ENCODE data around the gene MYF6. TPM values are rescaled to one million over a fixed set of nuclear protein-coding genes. Genes with fewer than 3 reads are reported as not detected.

The MYF6 gene
- total and polyA plus RNA-seq, 10 donors, result 0.03 to 0.04 TPM; not detected in 8

DNA sequence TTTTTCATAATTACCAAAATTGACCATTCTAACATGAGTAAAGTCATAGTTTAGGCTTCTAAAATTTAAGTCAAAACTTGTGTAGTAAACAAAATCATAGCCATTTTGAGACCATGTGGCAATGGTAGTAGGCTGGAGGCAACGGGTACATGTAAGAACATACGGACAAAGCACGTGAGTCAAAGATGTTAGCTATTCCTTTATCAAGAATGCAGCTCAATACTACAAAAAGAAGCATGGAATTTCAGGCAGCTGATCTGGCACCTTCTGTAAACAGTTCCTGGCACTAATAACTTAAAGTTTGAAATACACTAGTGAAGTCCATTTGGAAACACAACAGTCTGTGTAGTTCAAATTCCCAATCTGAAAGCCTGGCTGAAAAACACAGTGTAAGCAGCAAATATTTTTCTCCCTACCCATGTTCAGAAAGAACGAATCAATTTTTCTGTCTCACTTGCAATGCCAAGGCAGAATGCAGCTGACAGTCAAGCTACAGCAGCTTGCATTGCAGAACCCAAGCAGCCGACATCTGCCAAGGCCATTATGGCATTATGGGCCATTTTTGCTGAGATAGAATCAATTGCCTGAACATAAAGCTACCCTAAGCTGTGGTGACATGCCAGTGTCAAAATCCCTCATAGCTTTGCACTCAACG, 38.5 kb downstream of the MYF6 start:
- no peaks in the 10 kb centered on the region for H3K36me3 ChIP-seq
- no peaks in the 10 kb centered on the region for H3K4me1 ChIP-seq
- no peaks in the 10 kb centered on the region for H3K9me3 ChIP-seq
- 70 to 79% (median 72%) methylated on average over 6 of the region's 6 CpGs for WGBS, 5 donors
- TF ChIP-seq POLR2A (IDR thresholded peaks at IDR 0.05), result no peak
- no peak for TF ChIP-seq POLR2AphosphoS5 (IDR thresholded peaks at IDR 0.05)
- no peaks in the 10 kb centered on the region for H3K27me3 ChIP-seq (replicated peaks in 1 of 7)
- no peak for DNase-seq
- no peak overlapping the region for H3K4me3 ChIP-seq
- intact Hi-C loops (cut with DNase I; ENCODE audit: low total_unique reads), result no loop called here
- H3K27ac ChIP-seq, result no peak overlapping the region

DNA sequence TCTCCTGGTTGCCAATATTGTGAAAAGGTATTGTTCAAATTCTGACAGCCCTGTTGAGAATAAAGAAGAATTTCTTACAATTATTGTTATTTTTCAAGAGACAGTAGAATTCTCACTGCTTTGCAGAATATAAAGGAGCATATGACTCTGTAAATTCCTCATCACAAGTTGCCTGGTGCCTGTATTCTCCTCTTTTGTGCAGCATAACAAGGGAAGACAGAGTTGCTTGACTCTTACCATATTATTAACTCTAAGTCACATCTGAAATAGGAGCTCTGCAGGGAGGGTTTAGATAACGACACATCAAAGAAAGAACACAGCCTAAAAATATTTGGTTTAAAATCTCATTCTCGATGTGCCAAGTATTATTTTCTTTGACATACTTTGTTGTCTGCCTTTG, 40.4 kb downstream of the MYF6 start:
- no peaks in the 10 kb centered on the region for H3K36me3 ChIP-seq
- intact Hi-C loops (cut with DNase I; ENCODE audit: low total_unique reads), result no loop called here
- H3K9me3 ChIP-seq, result no peaks in the 10 kb centered on the region
- no peak overlapping the region for H3K27ac ChIP-seq
- H3K4me1 ChIP-seq, result no peaks in the 10 kb centered on the region
- no peak overlapping the region for H3K4me3 ChIP-seq
- WGBS, 5 donors, result 75 to 84% (median 78%) methylated on average over 2 of the region's 2 CpGs
- no peak for TF ChIP-seq POLR2A (IDR thresholded peaks at IDR 0.05)
- TF ChIP-seq, protein P1, sequence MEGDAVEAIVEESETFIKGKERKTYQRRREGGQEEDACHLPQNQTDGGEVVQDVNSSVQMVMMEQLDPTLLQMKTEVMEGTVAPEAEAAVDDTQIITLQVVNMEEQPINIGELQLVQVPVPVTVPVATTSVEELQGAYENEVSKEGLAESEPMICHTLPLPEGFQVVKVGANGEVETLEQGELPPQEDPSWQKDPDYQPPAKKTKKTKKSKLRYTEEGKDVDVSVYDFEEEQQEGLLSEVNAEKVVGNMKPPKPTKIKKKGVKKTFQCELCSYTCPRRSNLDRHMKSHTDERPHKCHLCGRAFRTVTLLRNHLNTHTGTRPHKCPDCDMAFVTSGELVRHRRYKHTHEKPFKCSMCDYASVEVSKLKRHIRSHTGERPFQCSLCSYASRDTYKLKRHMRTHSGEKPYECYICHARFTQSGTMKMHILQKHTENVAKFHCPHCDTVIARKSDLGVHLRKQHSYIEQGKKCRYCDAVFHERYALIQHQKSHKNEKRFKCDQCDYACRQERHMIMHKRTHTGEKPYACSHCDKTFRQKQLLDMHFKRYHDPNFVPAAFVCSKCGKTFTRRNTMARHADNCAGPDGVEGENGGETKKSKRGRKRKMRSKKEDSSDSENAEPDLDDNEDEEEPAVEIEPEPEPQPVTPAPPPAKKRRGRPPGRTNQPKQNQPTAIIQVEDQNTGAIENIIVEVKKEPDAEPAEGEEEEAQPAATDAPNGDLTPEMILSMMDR (IDR thresholded peaks at IDR 0.05 in 8 of 11, conservative IDR thresholded peaks at IDR 0.05 in 3 of 11), result no peak
- no peak for TF ChIP-seq POLR2AphosphoS5 (IDR thresholded peaks at IDR 0.05)
- DNase-seq, result no peak
- no peaks in the 10 kb centered on the region for H3K27me3 ChIP-seq (replicated peaks in 1 of 7)

DNA sequence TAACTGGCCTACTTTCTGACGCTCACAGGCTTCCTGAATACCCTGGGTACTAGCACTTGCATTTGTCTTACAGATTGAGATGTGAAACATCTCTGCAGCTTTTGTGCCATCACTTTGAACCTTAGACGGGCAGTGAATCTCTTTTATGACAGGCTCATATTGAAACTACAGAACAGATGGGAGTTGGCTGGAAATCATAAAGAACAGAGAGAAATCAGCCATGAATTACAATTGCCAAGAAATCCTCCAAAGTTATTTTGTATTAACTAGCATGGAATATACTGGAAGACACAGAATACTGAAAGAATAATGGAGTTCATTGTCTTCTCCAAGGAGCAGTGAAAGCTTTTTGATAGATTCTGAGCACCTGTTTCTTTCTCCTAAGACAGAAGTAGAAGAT, 42.0 kb downstream of the MYF6 start:
- no peaks in the 10 kb centered on the region for H3K27me3 ChIP-seq (replicated peaks in 1 of 7)
- DNase-seq, result no peak
- H3K36me3 ChIP-seq, result no peaks in the 10 kb centered on the region
- no peaks in the 10 kb centered on the region for H3K9me3 ChIP-seq
- WGBS, 5 donors, result 76 to 90% (median 81%) methylated on average over 2 of the region's 2 CpGs
- H3K27ac ChIP-seq, result no peak overlapping the region
- TF ChIP-seq POLR2AphosphoS5 (IDR thresholded peaks at IDR 0.05) (no peak), POLR2A (IDR thresholded peaks at IDR 0.05) (no peak)
- TF ChIP-seq, protein P1 (IDR thresholded peaks at IDR 0.05 in 8 of 11, conservative IDR thresholded peaks at IDR 0.05 in 3 of 11), result no peak
- H3K4me3 ChIP-seq, result no peak overlapping the region
- intact Hi-C loops (cut with DNase I; ENCODE audit: low total_unique reads), result no loop called here
- H3K4me1 ChIP-seq, result no peaks in the 10 kb centered on the region

DNA sequence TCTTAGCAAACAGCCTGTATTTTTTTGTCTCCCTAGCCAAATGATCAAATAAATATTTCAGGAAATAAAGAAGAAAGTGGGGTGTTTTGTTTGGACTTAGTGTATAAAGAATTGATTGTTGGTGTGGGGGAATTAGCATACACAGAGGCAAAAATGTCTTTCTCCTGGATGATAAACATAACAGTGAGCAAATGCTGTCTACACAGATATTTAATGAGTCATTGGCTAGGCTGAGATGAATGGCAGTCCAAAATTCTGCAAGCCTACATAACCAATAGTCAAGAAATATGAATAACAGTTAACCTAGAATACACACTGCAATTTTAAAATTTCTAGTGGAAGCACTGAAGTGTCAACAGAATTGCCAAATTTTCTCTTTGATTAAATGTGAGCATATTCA, 45.0 kb downstream of the MYF6 start:
- no peak for DNase-seq
- H3K27me3 ChIP-seq (replicated peaks in 1 of 7), result no peaks in the 10 kb centered on the region
- no peaks in the 10 kb centered on the region for H3K4me1 ChIP-seq
- H3K9me3 ChIP-seq, result no peaks in the 10 kb centered on the region
- intact Hi-C loops (cut with DNase I; ENCODE audit: low total_unique reads), result no loop called here
- TF ChIP-seq, protein P1 (IDR thresholded peaks at IDR 0.05 in 8 of 11, conservative IDR thresholded peaks at IDR 0.05 in 3 of 11), result no peak
- TF ChIP-seq POLR2A (IDR thresholded peaks at IDR 0.05) (no peak), POLR2AphosphoS5 (IDR thresholded peaks at IDR 0.05) (no peak)
- no peak overlapping the region for H3K4me3 ChIP-seq
- H3K36me3 ChIP-seq, result no peaks in the 10 kb centered on the region
- no peak overlapping the region for H3K27ac ChIP-seq

DNA sequence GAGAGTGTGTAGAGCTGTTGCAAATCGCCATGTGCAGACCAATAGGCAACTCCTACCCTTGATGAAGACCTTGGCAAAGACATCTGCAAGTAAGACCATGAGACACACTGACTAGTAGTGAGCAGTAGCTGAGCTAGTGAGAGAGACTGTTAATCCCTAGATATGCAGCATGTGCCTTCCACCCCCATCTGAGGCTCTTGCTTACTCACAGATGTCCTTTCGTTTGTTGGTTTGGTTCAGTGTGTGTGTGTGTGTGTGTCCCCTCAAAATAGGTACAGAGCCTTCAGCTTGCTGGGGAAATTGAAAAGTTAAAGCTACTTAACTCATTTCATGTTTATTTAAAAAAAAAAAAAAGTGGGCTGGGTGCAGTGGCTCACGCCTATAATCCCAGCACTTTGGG, 46.8 kb downstream of the MYF6 start:
- H3K36me3 ChIP-seq, result no peaks in the 10 kb centered on the region
- TF ChIP-seq, protein P1 (IDR thresholded peaks at IDR 0.05 in 8 of 11, conservative IDR thresholded peaks at IDR 0.05 in 3 of 11), result no peak
- TF ChIP-seq POLR2A (IDR thresholded peaks at IDR 0.05), result no peak
- no peak for TF ChIP-seq POLR2AphosphoS5 (IDR thresholded peaks at IDR 0.05)
- no peak overlapping the region for H3K27ac ChIP-seq
- intact Hi-C loops (cut with DNase I; ENCODE audit: low total_unique reads), result no loop called here
- no peaks in the 10 kb centered on the region for H3K9me3 ChIP-seq
- WGBS, 5 donors, result 80 to 87% (median 81%) methylated on average over 3 of the region's 3 CpGs
- H3K4me1 ChIP-seq, result no peaks in the 10 kb centered on the region
- H3K4me3 ChIP-seq, result no peak overlapping the region
- H3K27me3 ChIP-seq (replicated peaks in 1 of 7), result no peaks in the 10 kb centered on the region
- no peak for DNase-seq
